H1 (cell line): ENCODE measurements around the gene SERINC4. TPM values are rescaled to one million over a fixed set of nuclear protein-coding genes. Genes with fewer than 3 reads are reported as not detected.

Source experiments
- ATF3 ChIP-seq: IDR thresholded peaks from 2 replicates; pipeline ENCODE4 v1.6.1; 2011; ENCODE audit warnings: low read depth, mild to moderate bottlenecking, low read length; ENCODE audit not compliant: insufficient read depth
- GTF2F1 ChIP-seq: IDR thresholded peaks from 2 replicates; pipeline ENCODE4 v1.6.1; 2012; ENCODE audit warnings: low read depth, low read length, improper control_type of control experiment, borderline replicate concordance
- KDM1A ChIP-seq: fragments of 200-600, 300-600 bp; sonication (generic); IDR thresholded peaks from 2 replicates; pipeline ENCODE4 v1.7.1; 2016; ENCODE audit warnings: mild to moderate bottlenecking, low read length, borderline replicate concordance
- MAFK ChIP-seq: IDR thresholded peaks from 2 replicates; pipeline ENCODE4 v1.6.1; 2012; ENCODE audit warnings: low read depth, mild to moderate bottlenecking, improper control_type of control experiment, low read length
- POLR2A ChIP-seq, 2 experiments: IDR thresholded peaks; 1 replicate in 1 of 2; 2 replicates in 1 of 2; pipeline ENCODE4 v1.6.1; 2011; ENCODE audit warnings: low read depth in 2 of 2, low read length in 2 of 2, mild to moderate bottlenecking in 2 of 2; ENCODE audit errors: control extremely low read depth in 1 of 2
- POU5F1 ChIP-seq: IDR thresholded peaks from 2 replicates; pipeline ENCODE4 v1.6.1; 2011; ENCODE audit warnings: low read depth, mild to moderate bottlenecking, low read length, moderate library complexity
- RBBP5 ChIP-seq: IDR thresholded peaks from 2 replicates; pipeline ENCODE4 v1.7.1; 2012; ENCODE audit warnings: low read depth, mild to moderate bottlenecking, inconsistent platforms, low read length, moderate library complexity, borderline replicate concordance
- RFX5 ChIP-seq: IDR thresholded peaks from 2 replicates; pipeline ENCODE4 v1.6.1; 2011; ENCODE audit warnings: low read depth, low read length, improper control_type of control experiment, borderline replicate concordance
- SAP30 ChIP-seq: fragments of 300-600 bp; sonication (generic); IDR thresholded peaks from 2 replicates; pipeline ENCODE4 v1.7.1; 2012; ENCODE audit warnings: low read length, moderate library complexity, mild to moderate bottlenecking, inconsistent platforms; ENCODE audit not compliant: insufficient read depth, insufficient replicate concordance
- TAF7 ChIP-seq: optimal IDR thresholded peaks from 2 replicates; pipeline ENCODE3; 2011; ENCODE audit warnings: low read depth, mild to moderate bottlenecking, inconsistent platforms, low read length, moderate library complexity, borderline replicate concordance
- TBP ChIP-seq: IDR thresholded peaks from 2 replicates; pipeline ENCODE4 v1.6.1; 2011; ENCODE audit warnings: low read depth, low read length, improper control_type of control experiment
- TCF12 ChIP-seq: IDR thresholded peaks from 2 replicates; pipeline ENCODE4 v1.6.1; 2011; ENCODE audit warnings: low read depth, mild to moderate bottlenecking, low read length
- ZNF274 ChIP-seq: IDR thresholded peaks from 2 replicates; pipeline ENCODE4 v1.7.0; 2012; ENCODE audit warnings: low read length, borderline replicate concordance; ENCODE audit errors: extremely low read depth
- polyA plus RNA-seq, 7 experiments: library from polyadenylated mRNA; depleted of rRNA in 3 of 7; stranded (reverse) in 5 of 7; unstranded in 2 of 7; fragments of >200 nt in 5 of 7; fragments of 200-250 nt in 2 of 7; gene quantifications; 1 replicate in 5 of 7; 2 replicates in 1 of 7; 4 replicates in 1 of 7; pipeline versions ENCODE4 v1.2.1 to v1.2.3, GENCODE V29; 2011 to 2013; ENCODE audit warnings: missing spikeins in 2 of 7, mixed read lengths in 2 of 7
- total RNA-seq: library from RNA; stranded (reverse); fragmentation: NEBNext Ultra II Directional; extraction: Animal tissue kit (Norgen Biotek cat#: 25700); gene quantifications from 2 replicates; pipeline ENCODE4 v1.2.1, GENCODE V29; 2021

The SERINC4 gene
- total and polyA plus RNA-seq, 2 of the 8 experiments (the other 6 are each of a cell fraction or from before 2014, with no cell fraction given): 0.08 TPM; not detected in 1

GRCh38 chr15:43826508-43827341 lies 26.7 kb upstream of the SERINC4 start, which contains the start of gene WDR76 (continued):
- no peak for TF ChIP-seq TCF12
- TF ChIP-seq TBP: peak; percentile 44; the same call in 1 of the 2 replicates
- no peak for TF ChIP-seq TAF7
- TF ChIP-seq GTF2F1: no peak
- no peak for TF ChIP-seq SAP30
- TF ChIP-seq KDM1A: peak; percentile 67; the same call in 1 of the 2 replicates
- no peak for TF ChIP-seq ATF3
- no peak for TF ChIP-seq MAFK
- peak; percentile 56; the same call in 1 of the 2 replicates for TF ChIP-seq RBBP5
- no peak for TF ChIP-seq ZNF274
- TF ChIP-seq POLR2A (IDR thresholded peaks at IDR 0.05; ENCODE audit: control extremely low read depth in 1 of 2, low read depth in 2 of 2, low read length in 2 of 2): peak in 1 of 2 experiments; percentile 43; a peak in 1 of 3 replicates
- TF ChIP-seq RFX5: no peak
- TF ChIP-seq POU5F1: no peak
